GM18858 (cell line): Measurements from ENCODE around the gene PLCG1.

Source experiments
- ATAC-seq: cut with Tn5 transposase; IDR thresholded peaks from one replicate; pipeline ENCODE4 v1.9.1; 2021; ENCODE audit not compliant: unreplicated experiment

Gene PLCG1

DNA sequence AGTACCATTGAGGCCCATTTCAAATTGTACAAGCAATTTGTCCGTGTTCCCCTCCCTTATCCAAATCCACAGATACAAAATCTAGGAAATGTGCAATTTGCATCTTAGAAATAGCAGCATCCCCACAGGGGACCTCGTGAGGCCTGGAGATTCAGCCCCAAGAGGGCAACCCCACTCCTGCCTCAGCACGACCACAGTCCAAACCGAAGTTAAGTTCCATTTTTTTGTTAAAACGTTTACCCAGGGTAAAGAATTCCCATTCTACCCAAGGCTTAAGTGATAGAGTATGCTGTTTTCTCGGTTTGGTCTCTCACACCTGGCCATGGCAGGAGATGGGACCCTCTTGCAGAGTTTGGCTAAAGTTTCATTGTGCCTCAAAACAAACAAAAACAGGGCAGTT lies 41.2 kb downstream of the PLCG1 start:
- ATAC-seq = no peak

DNA sequence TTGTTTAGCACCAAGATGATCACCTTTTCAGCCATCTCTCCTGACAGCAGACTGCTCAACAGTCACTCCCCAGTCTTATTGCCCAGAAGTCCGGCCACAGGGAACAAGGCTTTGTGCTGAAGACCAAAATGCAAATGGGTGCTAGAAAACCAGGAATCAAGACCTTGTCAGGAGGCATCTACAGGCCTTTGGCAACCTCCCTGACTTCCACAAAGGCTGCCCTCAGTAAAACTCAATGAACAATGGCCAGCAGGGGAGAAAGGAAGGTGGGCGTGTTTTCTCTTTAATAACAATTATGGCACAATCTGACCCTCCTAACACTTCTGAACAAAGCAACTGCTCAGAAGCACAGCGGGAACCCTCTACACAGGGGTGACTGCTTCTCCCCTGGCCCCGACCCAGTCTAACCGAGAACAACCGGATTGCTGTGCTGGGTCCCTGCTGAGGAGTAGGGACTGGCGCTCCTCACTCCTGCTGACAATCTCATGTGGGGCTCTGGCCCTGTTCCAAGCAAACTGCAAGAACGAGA lies 41.6 kb downstream of the PLCG1 start:
- ATAC-seq = no peak

- no peak for ATAC-seq
Measured at GRCh38 chr20:41179961-41180360, 42.6 kb downstream of the PLCG1 start.

DNA sequence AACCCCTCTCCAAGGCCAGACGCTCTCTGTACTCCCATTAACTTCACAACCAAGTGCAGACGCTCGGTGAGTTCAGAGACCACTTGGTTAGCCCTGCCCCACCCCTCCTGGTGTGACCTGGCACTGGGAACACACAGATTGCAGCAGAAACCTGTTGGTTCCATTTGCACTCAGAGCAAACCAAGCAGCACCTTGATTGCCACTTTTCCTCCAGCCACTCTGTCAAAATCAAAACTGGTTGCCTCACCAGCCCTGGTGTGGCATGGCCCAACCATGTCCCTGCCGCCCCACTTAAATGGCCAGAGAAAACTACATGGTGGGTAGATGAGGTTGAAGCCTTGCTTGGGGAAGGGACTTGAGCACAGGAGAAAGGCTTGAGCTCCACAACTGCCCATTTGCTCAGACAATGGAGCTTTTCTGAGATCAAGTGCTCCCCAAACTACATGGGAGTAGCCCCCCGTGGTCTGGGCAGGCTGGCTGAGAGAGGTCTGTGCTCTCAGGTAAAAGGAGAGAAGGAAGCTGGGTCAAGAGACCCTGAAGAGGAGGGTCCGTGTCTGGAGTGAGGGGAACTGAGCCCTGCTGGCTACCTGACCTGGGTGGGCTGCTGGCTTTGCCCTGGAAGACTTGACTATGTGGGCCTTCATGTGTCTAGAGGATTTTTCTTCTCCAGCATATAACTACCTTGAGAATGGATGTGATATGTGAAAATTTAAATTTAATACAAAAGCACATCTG lies 43.4 kb downstream of the PLCG1 start:
- no peak for ATAC-seq

DNA sequence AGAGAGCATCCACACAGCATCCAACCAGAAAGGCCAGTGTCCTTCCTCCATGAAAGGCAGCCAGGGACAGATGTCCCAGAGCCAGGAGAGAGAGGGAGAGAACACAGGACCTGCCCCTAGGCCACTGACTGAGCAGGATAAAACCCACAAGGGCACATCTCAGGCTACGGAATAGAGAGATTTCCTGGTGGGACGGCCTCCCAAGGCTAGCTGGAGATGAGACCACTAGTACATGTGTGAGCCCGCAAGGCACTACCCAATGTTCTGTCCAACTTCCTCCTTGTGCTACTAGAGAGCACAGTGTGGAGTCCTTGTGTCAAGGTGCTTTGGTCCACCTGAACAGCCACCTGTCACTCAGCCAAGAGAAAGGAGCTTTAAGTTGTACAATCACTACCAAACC lies 44.2 kb downstream of the PLCG1 start:
- no peak for ATAC-seq

- no peak for ATAC-seq
Measured at GRCh38 chr20:41182296-41183212, 45.2 kb downstream of the PLCG1 start.

DNA sequence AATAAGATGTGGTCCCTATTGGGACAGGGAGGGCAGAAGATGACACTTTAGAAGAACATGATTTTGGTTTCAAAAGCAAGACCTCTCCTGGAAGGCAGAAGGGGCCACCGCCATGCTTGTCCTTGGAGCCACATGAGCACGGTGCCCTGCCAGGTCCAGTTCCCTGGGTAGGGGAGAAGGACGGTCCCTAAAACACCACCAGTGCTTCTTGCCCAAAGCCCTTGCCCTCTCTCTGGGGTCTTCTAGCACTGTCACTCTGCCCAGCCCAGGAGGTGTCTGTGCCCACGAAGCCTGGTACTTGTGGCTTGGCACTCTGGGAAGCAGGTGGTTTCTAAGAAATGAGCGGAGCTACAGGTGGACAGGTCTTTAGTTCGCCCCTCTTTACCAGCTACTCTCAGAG lies 46.0 kb downstream of the PLCG1 start:
- no peak for ATAC-seq

- no peak for ATAC-seq
Measured at GRCh38 chr20:41183831-41184230, 46.5 kb downstream of the PLCG1 start.

DNA sequence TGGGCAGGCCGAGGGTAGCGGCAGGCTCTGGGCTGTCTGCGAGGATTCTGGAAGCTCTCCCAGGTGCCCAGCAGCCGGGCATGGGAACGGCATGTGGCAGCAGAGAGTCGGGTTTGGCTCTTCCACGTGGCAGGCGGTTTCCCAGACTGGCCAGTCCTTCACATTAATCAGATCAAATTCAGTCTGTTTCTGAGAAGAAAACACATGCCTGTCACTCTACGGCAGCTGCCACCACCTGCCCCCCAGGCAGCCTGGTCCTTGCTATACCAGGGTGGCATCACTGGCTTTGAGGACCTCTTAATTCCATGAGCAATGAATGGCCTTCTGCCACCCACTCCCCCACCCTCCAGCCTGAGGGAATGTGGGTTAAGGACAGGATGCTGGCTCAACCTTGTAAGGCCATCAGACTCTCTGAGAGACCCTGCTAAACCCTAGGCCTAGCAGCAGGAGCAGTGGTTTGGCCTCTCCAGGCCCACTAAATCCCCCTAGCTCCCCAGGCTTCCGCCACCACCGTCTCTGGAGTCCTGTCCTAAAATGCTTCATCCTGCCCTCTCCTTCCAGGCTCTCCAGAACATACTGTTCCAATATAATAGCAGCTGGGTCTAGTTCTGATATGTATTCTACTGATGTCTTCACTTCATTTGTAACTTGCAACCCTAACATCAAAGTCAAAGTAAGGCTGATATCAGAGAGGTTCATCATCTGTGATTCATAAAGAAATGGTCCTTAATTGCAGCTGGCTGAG lies 47.8 kb downstream of the PLCG1 start:
- ATAC-seq = no peak

GRCh38 chr20:41187668-41188067 lies 50.3 kb downstream of the PLCG1 start:
- no peak for ATAC-seq

DNA sequence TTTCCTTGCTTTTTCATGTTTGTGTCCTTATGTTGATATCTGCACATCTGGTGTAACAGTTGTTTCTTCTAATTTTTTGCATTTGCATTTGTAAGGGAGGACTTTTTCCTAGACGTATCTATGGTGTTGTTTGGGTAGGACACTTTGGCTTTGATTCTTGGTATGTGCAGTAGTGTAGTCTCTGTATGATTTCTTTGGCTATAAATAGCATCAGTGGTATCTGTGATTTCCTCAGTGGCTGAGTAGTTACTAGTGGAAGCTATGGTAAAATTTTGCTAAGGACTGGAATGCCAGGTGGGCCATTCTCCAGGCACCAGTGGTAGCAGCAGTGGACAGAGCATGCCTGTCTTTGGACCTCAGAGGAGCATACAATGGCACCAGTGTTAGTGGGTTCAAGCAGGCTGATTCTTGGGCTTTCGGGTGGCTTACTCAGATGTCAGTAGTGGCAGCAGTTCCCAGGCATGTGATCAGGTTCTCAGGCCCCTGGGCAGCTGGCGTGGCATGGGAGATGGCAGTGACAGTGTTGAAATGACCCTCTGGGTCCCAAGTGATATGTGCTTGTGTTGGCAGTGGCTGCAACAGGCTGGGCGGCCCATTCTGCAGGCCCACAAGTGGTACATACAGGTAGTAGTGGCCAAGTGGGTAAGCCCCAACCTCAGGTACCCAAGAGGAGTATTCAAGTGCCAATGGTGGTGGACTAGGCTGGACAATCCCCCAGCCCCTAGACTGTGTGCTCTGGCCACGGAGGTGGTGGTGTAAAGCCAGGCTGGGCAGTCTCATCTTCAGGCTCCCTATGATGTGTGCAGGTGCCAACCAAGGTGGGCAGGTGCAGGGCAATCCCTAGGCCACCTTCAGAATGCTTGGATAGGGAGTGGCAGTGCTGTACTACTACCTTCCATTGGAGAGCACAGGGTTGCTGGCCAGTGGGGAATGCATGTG lies 54.5 kb downstream of the PLCG1 start:
- no peak for ATAC-seq

- ATAC-seq = no peak
Measured at GRCh38 chr20:41192575-41192974, 55.2 kb downstream of the PLCG1 start.

DNA sequence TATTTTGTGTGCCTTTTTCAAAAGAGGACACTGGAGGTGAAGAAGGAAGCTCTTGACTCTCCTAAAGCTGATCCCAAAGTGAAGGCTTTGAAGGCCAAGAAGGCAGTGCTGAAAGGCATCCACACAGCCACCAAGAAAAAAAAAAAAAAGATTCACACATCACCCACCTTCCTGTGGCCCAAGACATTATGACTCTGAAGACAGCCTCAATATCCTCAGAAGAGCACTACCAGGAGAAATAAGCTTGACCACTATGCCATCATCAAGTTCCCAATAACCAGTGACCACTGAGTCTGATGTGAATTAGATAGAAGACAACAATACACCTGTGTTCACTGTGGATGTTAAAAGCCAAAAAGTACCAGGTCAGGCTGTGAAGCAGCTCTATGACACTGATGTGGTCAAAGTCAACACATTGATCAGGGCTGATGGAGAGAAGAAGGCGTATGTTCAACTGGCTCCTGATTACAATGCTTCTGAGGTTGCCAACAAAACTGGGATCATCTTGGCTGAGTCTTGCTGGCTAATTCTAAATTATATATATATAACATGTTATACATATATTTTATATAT lies 59.4 kb downstream of the PLCG1 start:
- no peak for ATAC-seq

DNA sequence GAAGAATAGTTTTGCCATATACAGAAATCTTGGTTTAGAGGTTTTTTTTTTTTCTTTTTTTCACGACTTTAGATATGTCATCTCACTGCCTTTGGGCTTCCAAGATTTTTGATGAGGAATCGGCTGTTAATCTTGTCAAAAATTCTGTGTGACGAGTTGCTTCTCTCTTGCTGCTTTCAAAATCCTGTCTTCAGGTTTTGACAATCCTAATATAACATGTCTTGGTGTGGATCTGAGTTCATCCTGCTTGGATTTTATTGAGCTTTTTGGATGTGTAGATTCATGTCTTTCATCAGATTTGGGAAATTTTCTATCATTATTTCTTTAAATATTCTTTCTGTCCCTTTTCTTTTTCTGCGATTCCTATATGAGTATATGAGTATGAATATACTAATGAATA lies 61.1 kb downstream of the PLCG1 start:
- ATAC-seq = no peak

DNA sequence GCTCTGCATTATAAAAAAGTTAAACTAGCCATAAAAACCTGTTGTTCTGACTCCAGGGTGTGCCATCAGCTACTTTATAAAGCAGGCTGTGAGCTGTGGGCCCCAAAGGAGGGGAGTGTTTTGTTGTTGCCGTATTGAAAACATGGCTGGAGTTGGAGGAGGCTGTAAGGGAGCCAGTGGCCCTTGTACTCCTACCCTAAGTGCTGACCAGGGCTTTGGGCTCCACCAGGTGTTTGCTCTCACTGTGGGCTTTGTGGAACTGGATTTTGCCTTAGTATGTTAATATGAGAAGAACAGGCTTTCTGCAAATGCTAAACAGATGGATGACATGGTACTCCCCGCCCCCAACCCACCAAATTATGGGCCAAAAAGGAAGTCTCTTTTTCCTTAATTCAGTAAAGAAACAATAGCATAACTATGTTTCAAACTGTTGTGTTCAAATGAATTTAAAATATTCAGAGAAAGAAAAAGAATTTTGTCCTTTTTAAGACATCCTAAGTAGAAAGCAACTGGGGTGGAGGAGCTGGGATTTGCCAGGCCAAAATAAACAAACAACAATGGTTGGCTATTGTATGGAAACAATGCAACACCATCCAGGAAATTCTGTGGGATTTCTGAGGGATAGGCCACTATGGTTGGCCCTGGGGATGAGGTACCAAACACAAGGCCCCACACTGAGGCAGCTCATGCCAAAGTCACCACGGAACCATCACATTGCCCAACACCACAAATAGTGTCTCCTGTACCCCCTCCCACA lies 63.3 kb downstream of the PLCG1 start:
- ATAC-seq = no peak

GRCh38 chr20:41201760-41202159 lies 64.4 kb downstream of the PLCG1 start:
- no peak for ATAC-seq

GRCh38 chr20:41202426-41202825 lies 65.1 kb downstream of the PLCG1 start:
- ATAC-seq = no peak

GRCh38 chr20:41203660-41204059 lies 66.3 kb downstream of the PLCG1 start:
- no peak for ATAC-seq
